Posterior cingulate gyrus (tissue), 11 donors: ENCODE measurements around the gene SLC25A26.

Experiments
- DNase-seq, 10 donors: peaks; one replicate each; pipeline versions ENCODE4 v3.0.0 to v3.0.0-alpha.2; 2020 to 2021; ENCODE audit warnings: mixed read lengths in 3 of 10
- intact Hi-C: fragments of 100-400 bp; cut with DNase I; formaldehyde crosslinking; loops from one replicate; pipeline ENCODE4 v1.15.1; 2023

Gene SLC25A26

DNA sequence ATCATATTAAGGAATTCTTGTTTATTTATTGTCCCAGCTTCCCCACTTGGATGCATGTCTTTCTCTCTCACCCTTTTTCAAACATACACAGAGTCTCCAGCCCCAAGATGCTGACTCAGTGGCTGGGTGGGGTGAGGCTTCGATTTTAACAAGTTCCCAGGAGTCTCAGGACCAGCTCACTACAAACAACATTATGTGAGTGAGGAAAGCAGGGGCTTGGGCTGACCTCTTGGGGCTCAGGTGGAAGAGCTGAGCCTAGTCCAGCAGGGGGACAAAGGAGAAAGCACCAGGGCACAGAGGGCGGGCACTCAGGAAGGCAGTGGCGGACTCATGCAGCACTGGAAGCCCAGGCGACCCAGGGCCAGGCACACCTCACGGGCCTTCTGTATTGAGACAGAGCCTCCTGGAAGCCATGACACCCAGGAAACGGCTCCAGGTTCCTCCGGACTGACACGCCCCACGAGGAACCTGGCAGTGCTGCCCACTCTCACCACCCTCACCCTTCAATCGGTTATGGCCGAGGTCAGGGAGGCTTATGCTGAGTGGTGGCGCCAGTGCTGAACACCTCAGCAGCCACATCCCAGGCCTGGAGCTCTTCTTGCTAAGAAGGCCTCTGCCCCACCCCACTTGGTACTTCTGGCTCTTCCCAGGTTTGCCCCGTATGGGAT, 182.7 kb downstream of the SLC25A26 start:
- intact Hi-C loops: no loop called here
- DNase-seq: no peak

DNA sequence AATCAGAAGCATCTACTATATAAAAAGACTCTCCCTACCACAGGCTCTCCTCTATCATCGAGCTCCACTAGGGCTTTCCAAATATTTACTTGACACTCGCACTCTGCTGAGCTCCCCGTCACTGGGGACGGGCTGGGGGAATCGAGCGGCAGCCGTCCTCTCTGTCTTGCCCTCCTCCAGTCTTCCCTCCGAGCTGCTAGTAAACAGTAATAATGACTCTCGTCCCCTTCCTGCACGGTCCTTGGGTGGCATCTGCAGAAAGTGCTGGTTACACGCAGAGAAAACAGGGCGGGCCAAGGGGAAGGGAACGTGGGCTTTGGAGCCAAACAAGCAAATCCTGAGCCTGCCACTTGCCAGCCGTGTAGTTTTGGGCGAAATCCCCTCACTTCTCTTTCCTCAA, 183.4 kb downstream of the SLC25A26 start:
- no peak for DNase-seq

DNA sequence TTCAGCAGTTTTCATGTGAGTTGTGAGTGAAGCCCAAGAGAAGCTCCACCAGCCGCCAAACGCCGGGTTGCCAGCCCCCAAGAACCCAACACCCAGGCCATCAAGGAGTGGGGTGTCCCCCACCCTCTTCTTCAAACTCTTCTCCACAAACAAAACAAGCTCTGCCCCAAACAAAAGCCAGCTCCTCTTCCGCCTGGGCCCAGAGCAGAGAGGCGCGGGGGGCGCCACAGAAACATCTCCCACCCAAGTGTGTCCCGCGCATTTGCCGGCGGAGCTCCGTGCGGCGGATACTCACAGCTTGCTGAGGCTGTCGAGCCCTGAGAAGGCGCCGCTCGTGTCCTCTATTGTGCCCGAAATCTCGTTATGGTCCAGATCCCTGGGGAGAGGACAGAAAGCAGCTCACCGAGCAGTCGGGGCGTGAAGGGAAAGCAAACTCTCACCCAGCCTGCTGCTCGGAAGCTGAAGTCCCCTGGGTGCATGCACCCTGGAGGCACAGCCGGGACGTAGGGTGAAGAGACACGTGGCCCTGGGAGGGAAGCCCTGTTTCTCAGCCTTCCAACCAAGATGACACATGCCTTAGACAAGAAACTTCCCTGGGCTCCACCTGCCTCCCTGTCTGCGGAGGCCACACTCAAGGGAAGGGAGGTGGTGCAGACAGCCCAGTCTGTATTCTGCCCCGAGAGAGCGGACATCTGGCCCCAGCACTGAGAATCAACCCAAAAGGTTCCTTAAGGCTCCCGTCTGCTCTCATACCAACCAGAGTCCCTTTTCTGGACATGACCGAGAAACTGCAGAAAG, 184.3 kb downstream of the SLC25A26 start:
- DNase-seq: no peak
- intact Hi-C loops: loop anchor here (5.0 kb wide), 1 partner anchor 412 kb away; no protein-coding TSS in a partner anchor

More for the DNA sequence above, 183.4 kb downstream of the SLC25A26 start:
- intact Hi-C loops: no loop called here

DNA sequence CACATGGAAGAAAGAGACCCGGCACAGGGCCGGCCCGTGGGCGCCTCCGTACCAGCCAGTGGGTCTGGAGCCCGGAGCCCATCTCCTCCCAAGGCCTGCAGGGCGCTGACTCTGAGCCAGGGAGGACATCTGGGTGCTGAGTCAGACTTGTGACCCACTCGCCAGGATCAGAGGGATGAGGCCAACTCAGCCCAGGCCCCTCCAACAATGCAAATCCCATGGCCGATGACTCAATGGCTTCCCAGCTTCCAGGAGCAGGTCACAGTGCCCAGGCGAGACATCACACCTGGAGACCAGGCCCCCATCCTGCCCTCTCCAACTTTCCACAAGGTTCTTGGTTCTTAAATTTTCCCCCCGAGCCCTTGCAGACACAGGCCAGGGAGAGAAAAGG, 184.9 kb downstream of the SLC25A26 start:
- DNase-seq: peak in 7 of 10 donors; percentile 35 to 92 (median 65)
- intact Hi-C loops: loop anchor here (5.0 kb wide), 1 partner anchor 412 kb away; no protein-coding TSS in a partner anchor

DNA sequence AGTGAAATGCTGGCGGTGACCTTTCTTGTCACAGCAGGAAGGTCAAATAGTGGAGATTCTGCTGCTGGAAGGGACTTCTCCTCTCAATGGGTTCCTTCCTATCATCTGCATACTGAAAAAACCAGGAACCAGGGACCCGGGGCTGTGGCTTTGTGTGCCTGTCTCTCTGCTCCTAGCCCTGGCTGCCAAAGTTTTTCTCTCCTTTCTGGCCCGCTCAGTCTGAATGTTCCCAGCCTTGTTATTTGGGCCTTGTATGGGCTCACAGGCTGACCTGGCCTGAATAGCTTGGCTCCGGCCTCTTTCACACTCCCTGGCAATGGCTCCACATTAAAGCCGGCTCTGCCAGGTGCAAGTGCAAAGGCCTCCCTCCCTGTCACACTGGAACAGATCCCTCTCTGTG, 185.4 kb downstream of the SLC25A26 start:
- intact Hi-C loops: loop anchor here (5.0 kb wide), 1 partner anchor 411 kb away; no protein-coding TSS in a partner anchor
- peak in 7 of 10 donors; percentile 29 to 91 (median 52) for DNase-seq

DNA sequence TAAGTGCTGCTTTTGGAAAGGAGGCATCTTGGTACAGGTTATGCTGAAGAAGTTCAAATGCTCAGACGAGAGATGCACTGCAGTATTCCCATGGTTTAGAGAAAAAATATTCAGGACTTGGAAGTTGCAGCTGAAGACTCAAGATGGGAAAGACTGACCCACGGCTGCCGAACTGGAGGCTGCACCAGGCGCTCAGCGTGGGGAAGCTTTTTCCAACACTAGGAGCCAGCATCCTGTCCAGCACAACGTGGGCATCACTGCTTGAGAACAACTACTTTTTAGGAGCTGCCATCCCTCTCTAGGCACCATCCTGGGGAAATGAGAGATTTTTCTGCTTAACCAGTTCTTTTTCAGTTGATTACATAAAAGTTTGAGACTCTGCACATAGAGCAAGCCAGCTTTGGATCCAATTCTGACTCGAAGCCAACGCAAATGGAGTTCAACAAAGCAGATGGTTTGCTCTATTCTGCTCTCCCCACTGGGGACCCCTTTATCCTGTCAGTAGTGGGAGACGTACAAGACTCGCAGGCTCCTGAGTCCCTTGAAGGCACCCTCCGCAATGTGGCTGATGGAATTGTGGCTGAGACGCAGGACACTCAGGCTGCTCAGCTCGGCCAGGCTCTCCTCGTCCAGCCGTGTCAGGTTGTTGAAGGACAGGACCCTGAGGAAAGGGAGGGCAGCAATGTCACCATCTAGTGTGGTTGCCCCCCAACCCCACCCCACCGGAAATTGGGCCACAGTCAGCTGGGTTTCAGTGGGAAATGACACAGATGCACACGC, 186.2 kb downstream of the SLC25A26 start:
- intact Hi-C loops: loop anchor here (5.0 kb wide), 1 partner anchor 410 kb away; no protein-coding TSS in a partner anchor
- DNase-seq: peak in 1 of 10 donors; percentile 79

DNA sequence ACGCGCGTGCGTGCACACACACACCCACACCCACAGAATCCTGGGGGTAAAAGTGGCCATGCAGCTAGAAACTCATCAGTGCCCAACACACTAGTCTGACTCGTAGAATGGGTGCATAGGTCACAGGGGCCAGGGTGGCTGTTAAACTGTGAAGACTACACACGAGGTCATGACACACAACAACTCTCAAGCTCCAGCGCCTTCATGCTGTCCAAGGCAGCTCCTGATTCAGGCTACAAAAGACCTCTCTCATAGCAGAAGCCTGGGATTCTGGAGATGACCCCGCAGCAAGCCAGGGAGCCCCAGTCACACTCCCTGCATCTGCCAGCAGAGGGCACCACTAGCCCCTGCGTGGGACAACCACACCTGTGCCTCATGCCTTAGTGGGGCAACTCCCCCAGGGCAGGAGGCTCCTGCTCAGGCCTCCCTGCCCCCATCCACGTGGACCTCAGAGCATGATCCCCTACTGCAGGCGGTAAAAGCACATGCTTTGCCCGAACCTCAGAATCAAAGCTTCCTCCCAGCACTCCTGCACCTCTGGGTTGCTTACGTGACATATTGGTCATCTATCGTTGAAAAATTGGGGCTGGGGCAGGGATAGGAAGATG, 186.9 kb downstream of the SLC25A26 start:
- intact Hi-C loops: loop anchor here (5.0 kb wide), 1 partner anchor 410 kb away; no protein-coding TSS in a partner anchor
- peak in 8 of 10 donors; percentile 72 to 95 (median 81) for DNase-seq

DNA sequence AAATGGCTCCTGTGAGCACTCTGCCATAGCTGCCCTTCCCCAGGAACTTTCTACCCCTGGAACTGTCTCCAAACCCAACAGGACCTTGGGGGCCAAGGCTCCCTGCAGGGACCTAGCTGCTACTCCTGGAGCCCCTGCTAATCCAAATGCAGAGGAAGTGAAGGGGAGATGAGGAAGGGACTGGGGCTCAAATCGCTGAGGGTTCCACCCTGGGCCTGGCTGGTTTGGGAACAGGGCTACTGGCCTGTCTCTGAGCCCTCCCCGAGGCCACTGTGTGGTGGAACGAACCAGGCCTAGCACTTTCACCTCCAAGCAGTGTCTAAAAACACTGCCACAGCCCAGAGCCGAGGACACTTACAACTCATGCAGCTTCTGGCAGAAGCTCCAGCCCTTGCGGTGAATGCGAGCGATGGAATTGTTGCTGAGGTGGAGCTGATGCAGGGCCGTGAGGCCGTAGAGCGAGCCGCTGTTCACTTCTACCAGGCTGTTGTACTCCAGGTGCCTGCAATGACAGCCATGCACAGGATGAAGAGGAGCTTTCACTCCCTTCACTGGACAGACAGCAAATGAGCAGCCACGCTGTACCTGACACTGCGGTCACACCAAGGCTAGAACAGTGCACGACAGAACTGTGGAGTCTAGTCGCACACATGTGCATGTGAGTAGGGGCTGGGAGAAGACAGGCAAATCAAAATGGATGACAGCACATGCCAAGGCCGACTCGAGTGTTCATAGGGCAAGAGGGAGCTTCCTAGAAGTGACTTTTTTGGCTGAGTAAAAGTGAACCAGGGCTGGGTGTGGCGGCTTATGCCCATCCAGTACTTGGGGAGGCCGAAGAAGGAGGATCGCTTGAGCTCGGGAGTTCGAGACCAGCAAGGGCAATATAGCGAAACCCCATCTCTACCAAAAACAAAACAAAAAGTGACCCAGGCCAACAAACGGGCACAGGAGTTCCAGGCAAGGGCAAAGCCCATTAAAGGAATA, 189.3 kb downstream of the SLC25A26 start:
- intact Hi-C loops: loop anchor here (5.0 kb wide), 1 partner anchor 407 kb away; no protein-coding TSS in a partner anchor
- DNase-seq: peak in 1 of 10 donors; percentile 31

DNA sequence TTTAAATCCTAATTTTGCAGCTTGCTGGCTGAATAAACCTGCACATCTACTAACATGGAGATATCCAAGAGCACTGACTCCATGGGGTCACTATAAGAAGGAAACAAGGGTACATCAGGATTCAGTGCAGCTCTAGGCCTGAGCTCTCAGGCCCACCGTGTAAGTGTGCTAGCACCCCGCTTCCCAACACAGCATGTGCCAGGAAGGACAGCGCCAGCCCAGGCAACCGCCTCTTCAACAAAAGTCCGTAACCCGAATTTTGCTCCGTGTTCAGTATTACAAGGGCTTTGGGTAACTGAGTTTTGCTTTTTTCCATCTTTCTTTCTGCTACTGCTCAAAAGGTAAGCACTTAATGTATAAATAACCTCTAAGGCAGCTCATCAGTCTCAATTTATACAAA, 190.2 kb downstream of the SLC25A26 start:
- intact Hi-C loops: no loop called here
- peak in 1 of 10 donors; percentile 50 for DNase-seq

DNA sequence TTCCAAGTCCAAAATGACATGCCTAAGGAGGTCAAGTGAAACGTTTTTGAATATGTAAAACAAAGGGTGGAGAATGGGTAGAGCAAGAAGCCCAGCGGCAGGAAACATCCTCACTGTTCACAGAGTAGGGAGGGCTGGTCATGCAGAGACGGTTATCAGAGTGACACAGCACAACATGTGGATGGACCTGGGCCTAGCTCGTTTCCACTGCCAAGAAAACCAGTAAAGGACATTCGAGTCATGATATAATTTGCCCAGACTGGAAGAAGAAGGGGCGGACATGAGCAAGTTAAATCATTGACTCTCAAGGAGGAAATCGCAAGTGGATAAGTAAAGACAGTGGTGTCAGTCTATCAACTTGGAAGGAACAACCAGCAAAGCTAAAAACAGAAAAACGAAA, 190.7 kb downstream of the SLC25A26 start:
- peak in 1 of 10 donors; percentile 32 for DNase-seq
- intact Hi-C loops: no loop called here

DNA sequence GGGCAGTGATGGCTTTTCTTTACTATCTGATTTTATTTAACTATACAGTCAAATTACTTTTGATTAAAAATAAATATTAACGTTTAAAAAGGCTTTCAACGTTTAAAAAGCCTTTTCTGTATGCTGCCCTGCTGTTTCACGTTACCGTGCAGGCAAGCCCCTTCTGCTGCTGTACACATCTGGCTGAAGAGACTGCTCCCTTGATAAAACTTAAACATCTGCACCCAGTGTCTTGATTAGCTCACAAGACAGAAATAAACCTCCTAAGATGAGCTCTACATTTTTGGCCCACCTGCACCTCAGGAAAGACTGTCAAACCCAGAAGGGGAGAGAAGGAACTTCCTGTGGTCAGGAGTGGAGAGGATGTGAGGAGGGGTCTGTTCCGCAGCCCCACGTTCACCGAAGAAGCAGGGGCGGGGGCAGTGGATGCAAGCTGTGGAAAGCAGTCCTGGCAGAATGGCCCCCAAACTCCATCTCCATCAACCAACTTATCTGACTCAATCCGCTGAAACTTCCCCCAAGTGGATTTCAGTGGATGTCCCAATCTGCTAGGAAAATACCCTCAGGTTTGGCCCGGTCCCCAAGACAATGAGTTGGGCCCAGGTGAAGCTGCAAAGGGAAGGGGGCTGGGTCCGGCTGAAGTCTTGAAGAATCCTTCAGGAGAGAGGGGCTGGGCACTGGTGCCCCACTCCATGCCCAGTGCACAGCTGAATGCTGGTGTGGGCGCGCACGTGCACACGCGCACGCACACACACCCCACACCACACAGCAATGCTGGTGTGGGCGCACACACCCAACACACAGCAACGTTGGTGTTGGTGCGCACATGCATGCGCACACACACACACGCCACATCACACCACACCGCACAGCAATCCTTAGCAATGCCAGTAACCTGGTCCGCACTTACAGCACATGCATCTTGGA, 191.4 kb downstream of the SLC25A26 start:
- intact Hi-C loops: no loop called here
- peak in 1 of 10 donors; percentile 61 for DNase-seq

DNA sequence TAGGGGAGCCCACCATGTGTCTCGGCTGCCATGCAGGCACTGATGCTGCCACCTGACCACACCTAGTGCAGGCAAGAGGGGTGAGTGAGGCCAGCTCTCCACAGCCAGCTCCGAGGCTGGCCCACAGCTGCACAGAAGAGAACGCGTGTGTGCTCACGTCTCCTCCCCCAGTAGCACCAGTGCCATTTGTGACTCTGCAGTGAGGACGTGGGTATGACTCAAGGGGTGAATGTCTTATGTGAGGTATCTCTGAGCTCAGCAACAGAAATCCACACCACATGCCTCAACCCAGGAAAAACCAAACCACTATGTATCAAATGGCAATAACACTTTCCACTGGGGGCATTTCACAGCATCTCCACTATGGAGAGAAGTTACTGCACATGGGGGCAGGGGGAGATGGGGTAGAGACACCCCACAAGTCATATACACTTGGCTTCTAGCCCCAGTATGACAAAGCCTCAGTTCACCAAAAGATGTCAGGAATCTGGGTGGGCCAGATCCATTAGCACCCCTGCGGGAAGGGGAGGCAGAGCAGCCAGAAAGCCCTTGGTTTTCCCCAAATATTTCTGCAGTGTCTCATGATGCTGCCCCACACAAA, 192.4 kb downstream of the SLC25A26 start:
- intact Hi-C loops: no loop called here
- DNase-seq: peak in 1 of 10 donors; percentile 23

DNA sequence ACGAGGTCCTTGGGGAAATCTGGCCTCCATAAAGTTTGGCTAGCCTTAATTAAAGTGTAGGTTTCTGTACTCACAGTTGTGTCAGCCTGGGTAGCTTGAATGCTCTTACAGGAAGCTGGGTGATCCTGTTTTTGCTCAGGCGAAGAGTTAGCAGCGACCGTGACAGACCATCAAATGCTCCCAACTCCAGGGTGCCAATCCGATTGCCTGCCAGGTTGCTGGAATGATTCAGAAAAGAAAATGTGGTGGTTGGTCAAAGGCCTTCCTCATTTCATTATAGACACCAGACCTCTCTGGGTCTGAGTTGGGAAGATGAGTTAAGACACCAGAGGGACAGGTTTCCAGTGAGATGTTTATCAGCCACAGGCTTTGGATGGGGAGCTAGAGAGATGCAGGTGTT, 194.0 kb downstream of the SLC25A26 start:
- DNase-seq: no peak
- intact Hi-C loops: loop anchor here (5.0 kb wide), 2 partner anchors 37 to 82 kb away; no protein-coding TSS in a partner anchor

DNA sequence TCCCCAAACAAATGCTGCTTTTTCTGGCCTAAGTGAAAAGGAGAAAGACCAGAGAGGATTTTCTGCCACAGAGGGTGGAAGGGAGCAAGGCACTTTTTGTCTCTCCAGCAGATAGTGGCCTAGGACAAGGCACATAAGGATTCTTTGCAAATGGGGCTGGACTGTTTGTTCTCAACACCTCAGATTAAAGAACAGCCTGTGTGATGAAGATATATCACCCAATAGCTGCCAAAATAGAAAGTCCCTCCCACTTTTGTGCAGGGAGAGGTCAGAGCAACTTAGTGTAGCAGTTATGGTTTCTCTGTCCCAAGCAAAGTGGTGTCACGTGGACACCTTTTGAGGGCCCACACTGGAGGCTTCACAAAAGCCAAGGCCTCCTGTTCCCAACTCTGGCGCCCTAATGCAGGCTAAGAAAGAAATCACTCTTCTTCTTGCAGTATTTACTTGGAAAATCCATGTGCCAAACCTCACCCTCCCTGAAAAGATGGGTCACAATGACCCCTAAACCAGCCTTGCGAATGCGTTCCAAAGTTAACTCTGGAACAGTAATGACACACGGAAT, 195.1 kb downstream of the SLC25A26 start:
- intact Hi-C loops: loop anchor here (5.0 kb wide), 2 partner anchors 36 to 81 kb away; no protein-coding TSS in a partner anchor
- no peak for DNase-seq

DNA sequence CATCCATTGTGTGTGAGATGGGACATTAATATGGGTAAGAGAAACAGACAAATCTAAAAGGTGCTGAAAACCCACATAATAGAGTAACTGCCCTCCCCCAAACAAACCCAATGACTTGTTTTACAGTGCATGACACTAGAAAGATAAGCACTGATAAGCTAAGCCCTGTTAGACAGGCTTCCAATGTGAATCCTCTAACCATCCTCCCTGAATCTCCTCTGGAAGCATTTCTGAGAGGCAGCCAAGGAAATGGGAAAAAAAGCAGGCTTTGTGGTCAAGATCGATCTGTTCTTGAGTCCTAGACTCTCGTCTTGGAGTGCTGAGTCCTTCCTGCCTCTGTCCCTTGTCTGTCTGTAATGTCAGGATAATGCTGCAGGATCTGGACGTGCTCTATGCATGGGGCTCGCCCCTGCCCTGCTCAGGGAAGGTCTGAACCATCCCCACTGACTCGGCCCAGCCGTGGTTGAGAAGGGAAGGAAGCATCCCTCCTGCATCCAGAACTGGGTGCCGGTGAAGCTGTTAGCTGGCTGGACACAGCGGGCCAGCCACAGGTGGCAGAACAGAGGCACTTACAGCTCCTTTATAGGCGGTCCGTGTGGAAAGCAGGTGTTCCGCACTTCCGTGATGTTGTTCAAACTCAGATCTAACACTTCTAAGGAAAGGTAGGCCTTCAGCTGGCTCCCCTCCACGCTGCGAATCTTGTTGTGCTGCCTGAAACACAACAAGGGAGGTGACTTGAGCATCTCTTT, 195.9 kb downstream of the SLC25A26 start:
- intact Hi-C loops: loop anchor here (5.0 kb wide), 2 partner anchors 36 to 81 kb away; no protein-coding TSS in a partner anchor
- DNase-seq: peak in 1 of 10 donors; percentile 63

DNA sequence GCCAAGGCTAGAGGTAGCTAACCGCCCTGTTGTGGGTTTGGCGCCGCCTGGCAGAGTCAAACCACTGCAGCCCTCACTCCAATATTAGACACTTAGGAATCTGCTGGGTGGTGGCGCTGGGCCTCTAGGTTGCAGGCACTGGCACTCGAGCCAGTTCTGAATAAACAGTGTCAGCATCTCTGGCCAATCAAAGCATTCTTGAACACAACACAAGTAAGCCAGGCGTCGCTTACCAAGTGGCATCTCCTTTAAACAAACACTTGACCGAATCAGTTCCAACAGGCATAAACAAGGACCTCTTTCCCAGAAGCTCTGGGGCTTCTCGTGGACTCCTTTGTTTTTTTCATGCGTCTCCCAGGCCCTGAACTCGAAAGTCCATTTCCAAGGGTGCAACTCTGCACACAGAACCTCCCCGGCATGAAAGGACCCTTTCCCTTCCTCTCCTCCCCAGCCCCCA, 197.7 kb downstream of the SLC25A26 start:
- intact Hi-C loops: loop anchor here (5.0 kb wide), 2 partner anchors 34 to 79 kb away; no protein-coding TSS in a partner anchor
- DNase-seq: peak; percentile 46 to 94 (median 64)
